CMK (cell line): ENCODE data around the gene MEP1B.

Experiments used
- DNase-seq: peaks from one replicate; pipeline ENCODE4 v3.0.0-alpha.2; 2010; ENCODE audit warnings: low read depth

The MEP1B gene

DNA sequence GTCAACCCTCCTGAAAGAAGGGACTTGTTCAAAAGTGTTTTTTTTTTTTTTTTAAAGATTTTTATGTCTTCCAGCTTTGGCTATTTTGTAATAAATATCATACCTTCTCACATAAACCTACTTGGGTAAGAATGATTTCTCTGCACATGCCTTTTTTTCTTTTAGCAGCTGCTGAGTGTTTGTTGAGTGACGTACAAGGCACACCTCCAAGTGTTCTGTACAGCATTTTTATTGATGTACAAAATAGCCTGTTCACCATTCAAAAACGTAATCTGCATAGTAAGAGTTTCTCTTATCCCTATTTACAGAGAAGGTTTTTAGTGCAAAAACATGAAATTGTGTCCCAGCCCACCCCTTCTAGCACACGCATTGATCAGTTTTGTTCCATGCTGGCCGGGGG, 77.6 kb downstream of the MEP1B start:
- DNase-seq, result no peak
